Lower leg skin (tissue), 3 donors: Measurements from ENCODE around the gene NEGR1.

Experiments
- POLR2A ChIP-seq, 2 donors: fragments of 450-650 bp; IDR thresholded peaks; one replicate each; pipeline ENCODE4 v1.6.1; 2016 to 2017; ENCODE audit warnings: antibody characterized with exemption in 2 of 2, mild to moderate bottlenecking in 1 of 2, moderate library complexity in 1 of 2
- TF ChIP-seq, protein P1 (sequence below), 3 donors: fragments of 450-650 bp; IDR thresholded peaks; one replicate each; pipeline ENCODE4 v1.5.1; 2016; ENCODE audit warnings: antibody characterized with exemption in 3 of 3, mild to moderate bottlenecking in 3 of 3, moderate library complexity in 2 of 3

DNA sequence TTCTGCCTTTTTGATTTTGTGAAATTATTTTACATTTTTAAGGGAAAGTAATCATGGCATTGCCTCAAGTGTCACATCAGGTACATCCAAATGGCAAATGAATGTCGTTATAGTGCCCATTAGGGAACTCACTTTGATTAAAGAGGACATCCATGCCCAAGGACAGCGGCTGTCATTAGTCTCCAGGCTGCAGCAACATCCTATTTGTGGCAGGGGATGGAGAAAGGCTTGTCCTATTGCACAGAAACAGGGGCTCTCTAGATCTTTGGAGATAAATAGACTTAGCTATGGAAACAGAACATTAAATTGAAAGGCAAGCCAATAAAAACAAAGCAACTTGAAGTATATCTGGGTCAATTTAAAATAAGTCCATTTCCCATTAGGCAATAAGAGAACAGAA lies 439.3 kb downstream of the NEGR1 start:
- TF ChIP-seq, protein P1, sequence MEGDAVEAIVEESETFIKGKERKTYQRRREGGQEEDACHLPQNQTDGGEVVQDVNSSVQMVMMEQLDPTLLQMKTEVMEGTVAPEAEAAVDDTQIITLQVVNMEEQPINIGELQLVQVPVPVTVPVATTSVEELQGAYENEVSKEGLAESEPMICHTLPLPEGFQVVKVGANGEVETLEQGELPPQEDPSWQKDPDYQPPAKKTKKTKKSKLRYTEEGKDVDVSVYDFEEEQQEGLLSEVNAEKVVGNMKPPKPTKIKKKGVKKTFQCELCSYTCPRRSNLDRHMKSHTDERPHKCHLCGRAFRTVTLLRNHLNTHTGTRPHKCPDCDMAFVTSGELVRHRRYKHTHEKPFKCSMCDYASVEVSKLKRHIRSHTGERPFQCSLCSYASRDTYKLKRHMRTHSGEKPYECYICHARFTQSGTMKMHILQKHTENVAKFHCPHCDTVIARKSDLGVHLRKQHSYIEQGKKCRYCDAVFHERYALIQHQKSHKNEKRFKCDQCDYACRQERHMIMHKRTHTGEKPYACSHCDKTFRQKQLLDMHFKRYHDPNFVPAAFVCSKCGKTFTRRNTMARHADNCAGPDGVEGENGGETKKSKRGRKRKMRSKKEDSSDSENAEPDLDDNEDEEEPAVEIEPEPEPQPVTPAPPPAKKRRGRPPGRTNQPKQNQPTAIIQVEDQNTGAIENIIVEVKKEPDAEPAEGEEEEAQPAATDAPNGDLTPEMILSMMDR (IDR thresholded peaks at IDR 0.05): no peak
- no peak for TF ChIP-seq POLR2A (IDR thresholded peaks at IDR 0.05)
